Fibroblast of the conjunctiva (primary cell): Measurements from ENCODE around the gene RAB1B.

Experiments
- DNase-seq: peaks from one replicate; pipeline ENCODE4 v3.0.0-alpha.2; 2010; ENCODE audit warnings: low read depth

Gene RAB1B

DNA sequence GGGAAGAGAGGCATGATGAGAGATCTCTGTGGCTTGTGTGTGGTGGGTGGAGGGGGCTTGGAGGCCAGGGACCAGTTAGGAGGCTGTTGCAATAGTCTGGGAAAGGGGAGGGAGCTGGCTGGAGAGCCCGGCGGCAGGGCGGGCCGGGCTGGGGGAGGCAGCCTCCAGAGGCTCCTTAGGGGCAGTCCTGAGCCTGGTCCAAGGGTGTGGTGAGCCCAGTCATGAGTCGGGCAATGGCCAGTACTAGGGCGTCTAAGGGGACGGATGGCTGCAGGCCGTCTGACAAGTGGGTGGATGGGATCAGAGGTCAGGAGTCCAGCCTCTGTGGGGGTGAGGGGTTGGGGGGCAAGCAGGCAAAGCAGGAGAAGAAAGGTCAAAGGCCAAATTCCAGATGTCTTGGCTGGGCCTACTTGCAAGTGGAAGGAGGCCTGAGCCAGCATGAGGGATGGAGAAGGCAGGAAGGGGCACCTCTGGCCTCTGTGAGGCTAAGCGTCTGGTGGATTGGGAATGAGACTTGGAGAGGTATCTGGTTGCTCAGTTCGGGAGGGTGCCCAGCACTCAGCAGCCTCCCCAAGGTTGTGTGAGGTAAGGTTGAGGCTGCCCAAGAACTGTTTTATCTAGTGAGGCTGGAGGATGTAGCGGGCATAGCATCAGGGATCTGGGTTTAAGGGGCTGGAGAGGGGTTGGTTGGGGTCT, 54.4 kb downstream of the RAB1B start:
- DNase-seq = peak; percentile 91

DNA sequence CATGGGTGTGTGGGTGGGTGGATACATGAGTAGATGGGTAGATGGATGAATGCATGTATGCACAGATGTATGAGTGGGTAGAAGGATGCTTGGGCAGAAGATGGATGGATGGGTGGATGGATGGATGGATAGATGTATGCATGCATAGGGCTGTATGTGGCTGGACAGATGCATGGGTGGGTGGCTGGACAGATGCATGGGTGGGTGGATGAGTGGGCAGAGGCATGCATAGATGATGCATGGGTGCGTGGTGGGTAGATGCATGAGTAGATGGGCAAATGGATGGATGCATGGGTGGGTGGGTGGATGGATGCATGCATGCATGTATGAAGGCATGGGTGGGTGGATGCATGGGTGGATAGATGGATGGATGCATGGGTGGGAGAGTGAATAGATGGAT, 55.2 kb downstream of the RAB1B start:
- DNase-seq = no peak

DNA sequence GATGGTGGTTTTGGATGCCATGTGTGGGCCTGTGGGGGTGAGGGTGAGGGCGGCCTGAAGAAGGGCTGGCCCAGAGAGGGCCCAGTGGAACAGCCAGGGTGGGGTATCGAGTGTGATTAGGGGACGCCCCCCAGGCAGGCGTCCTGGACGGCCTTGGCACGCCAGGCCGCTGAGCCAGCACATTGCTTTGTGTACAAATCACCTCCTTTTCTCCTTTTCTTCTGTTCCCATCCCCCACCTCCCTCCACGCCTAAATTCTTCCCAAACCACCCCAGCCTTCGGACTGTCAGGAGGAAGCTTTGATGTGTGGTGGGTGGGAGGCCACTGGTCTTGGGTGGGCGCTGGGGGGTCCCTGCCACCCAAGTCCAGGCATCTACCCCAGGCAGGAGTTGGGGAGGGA, 56.2 kb downstream of the RAB1B start:
- no peak for DNase-seq

DNA sequence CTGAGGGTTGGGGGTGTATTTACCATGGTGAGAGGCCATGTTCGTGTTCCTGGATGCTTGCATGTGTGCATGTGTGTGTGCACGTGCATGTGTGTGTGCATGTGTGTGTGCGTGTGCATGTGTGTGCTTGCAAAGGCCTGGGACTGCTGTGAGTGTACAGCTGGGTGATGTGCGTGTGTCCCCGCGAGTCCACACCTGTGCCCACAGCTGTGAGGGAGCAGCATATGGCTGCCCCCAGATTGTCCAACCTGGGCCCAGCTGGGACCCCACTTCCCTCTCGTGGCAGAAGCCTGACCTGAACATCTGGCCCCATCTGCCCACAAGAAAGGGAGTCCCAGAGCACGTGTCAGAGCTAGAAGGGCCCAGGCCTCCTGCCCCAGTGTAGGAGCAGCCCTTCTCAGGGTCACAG, 56.8 kb downstream of the RAB1B start:
- no peak for DNase-seq

DNA sequence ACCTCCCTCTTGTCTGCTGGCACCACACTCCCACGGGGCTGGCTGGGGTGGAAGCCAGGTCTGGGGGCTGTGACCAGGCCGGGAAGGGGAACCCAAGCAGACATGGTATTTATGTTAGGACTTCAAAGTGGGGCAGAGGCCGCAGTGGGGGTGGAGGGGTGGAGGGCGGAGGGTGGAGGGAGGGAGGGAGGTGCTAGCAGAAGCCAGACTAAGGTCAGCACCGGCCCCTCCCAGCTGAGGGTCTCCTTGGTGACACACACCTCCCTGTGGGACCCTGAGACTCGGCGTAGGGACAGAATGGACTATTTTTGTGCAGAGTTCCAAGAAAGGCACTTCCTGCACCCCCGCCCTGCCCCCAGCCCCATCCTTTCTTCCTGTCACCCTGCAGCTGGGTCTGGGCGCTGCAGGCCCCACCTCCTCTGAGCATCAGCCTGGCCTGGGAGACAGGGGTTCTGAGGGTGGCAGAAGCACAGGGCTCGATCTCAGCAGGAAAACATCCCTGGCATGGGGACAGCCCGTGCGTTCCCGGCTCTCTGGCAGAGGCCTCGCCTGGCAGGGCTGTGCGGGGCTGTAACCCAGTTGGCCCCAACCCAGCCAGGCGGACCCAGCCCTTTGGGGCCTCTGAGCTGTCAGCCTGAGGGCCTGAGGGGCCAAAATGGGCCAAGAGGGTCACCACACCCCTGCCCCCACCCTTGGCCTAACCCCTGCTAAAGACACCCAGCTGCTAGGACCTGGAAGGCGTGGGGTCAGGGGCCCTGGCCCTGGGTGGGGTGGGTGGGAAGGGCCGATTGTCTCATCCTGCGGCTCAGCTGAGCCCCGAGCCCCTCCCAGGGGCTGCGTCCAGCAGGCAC, 58.0 kb downstream of the RAB1B start:
- no peak for DNase-seq
